HepG2 (cell line): ENCODE measurements around the gene TRIM31. TPM values are rescaled to one million over a fixed set of nuclear protein-coding genes. Genes with fewer than 3 reads are reported as not detected.

Experiments used
- ATAC-seq: fragments of 200-7000 bp; cut with Tn5 transposase; 3 replicates; pipeline ENCODE4 v1.9.1; 2020; ENCODE audit warnings: mild to moderate bottlenecking, moderate library complexity
- BruUV-seq: library from RNA; stranded (reverse); fragments of 400-500 nt; replicated peaks from 2 replicates; lab custom pipeline; 2021; lab: Mats Ljungman, UMichigan
- CTCF ChIA-PET: fragments of 300-600 bp; formaldehyde crosslinking; extraction: SDS; loops from one replicate; lab custom pipeline; 2021; ENCODE audit warnings: low total read pairs, inconsistent platforms, low intra/inter-chr PET ratio; lab: Yijun Ruan, JAX
- POLR2A ChIA-PET: fragments of 350-600 bp; sonication (Branson Sonifier 250); formaldehyde crosslinking; loops from one replicate; lab custom pipeline; 2020; ENCODE audit warnings: antibody characterized with exemption, inconsistent platforms; lab: Yijun Ruan, JAX
- DNase-seq: peaks from one replicate; pipeline ENCODE4 v3.0.0-alpha.2; 2015; ENCODE audit warnings: low spot score
- FAIRE-seq: peaks from 3 replicates; lab custom pipeline; 2011; peaks lifted over from hg19 to GRCh38; lab: Jason Lieb, UNC
- H2AFZ ChIP-seq: one replicate; pipeline ENCODE4 v1.6.1; 2011; ENCODE audit warnings: low read length, inconsistent platforms
- H3K27ac ChIP-seq: fragments of 300-600 bp; 3 replicates; pipeline ENCODE4 v1.8.0; 2011; ENCODE audit warnings: mixed run types, mild to moderate bottlenecking, mixed read lengths, low read length, inconsistent platforms; ENCODE audit not compliant: insufficient read depth; ENCODE audit errors: extremely low read length
- H3K27me3 ChIP-seq, 2 experiments: fragments of 200-600 bp in 1 of 2; 2 replicates in 1 of 2; 3 replicates in 1 of 2; pipeline versions ENCODE4 v1.6.0 to v1.8.0; 2011; ENCODE audit warnings: low read length in 2 of 2, mild to moderate bottlenecking in 2 of 2, moderate library complexity in 2 of 2, inconsistent platforms in 1 of 2; ENCODE audit not compliant: insufficient read depth in 2 of 2, control insufficient read depth in 1 of 2
- H3K36me3 ChIP-seq, 2 experiments: fragments of 200-600 bp in 1 of 2; replicated peaks in 1 of 2; 2 replicates in 1 of 2; 3 replicates in 1 of 2; pipeline versions ENCODE4 v1.5.1 to v1.8.0; 2011; ENCODE audit warnings: low read length in 2 of 2, inconsistent platforms in 1 of 2; ENCODE audit not compliant: insufficient read depth in 2 of 2, control insufficient read depth in 1 of 2
- H3K4me1 ChIP-seq: 2 replicates; pipeline ENCODE4 v1.5.1; 2012; ENCODE audit warnings: low read length, inconsistent platforms; ENCODE audit not compliant: insufficient read depth
- H3K4me2 ChIP-seq: 2 replicates; pipeline ENCODE4 v1.6.0; 2011; ENCODE audit warnings: low read depth, low read length, inconsistent platforms
- H3K4me3 ChIP-seq, 3 experiments: fragments of 200-600 bp in 1 of 3; sonication (generic), shearing (Covaris generic) in 1 of 3; replicated peaks in 1 of 3; 2 replicates each; pipeline ENCODE4 v1.5.1; 2011 to 2016; ENCODE audit warnings: low read length in 3 of 3, inconsistent platforms in 2 of 3, low read depth in 2 of 3, mild to moderate bottlenecking in 2 of 3, control low read depth in 1 of 3, mixed read lengths in 1 of 3; ENCODE audit not compliant: insufficient read depth in 1 of 3
- H3K79me2 ChIP-seq: one replicate; pipeline ENCODE4 v1.6.1; 2011; ENCODE audit warnings: low read length, inconsistent platforms; ENCODE audit not compliant: insufficient read depth
- H3K9ac ChIP-seq: 2 replicates; pipeline ENCODE4 v1.6.0; 2011; ENCODE audit warnings: mild to moderate bottlenecking, low read depth, low read length, inconsistent platforms; ENCODE audit not compliant: insufficient read depth
- H3K9me3 ChIP-seq: 2 replicates; pipeline ENCODE4 v1.5.1; 2012; ENCODE audit warnings: mild to moderate bottlenecking, low read length
- H4K20me1 ChIP-seq: 2 replicates; pipeline ENCODE4 v1.6.0; 2011; ENCODE audit warnings: inconsistent platforms, mild to moderate bottlenecking, low read length, moderate library complexity; ENCODE audit not compliant: insufficient read depth
- CREM ChIP-seq, 2 experiments: sonication (generic) in 1 of 2; formaldehyde crosslinking in 1 of 2; IDR thresholded peaks; 2 replicates each; pipeline versions ENCODE4 v1.4.0 to v1.6.1; 2016 to 2020; ENCODE audit warnings: antibody characterized with exemption in 1 of 2, mild to moderate bottlenecking in 1 of 2, missing genetic modification reagents in 1 of 2
- SAFB2 ChIP-seq: sonication (generic); formaldehyde crosslinking; IDR thresholded peaks from 2 replicates; pipeline ENCODE4 v1.5.1; 2020; ENCODE audit warnings: missing genetic modification reagents, low read depth, mild to moderate bottlenecking, borderline replicate concordance
- SOX13 ChIP-seq, 3 experiments: fragments of 450-650 bp in 1 of 3; sonication (generic) in 1 of 3; formaldehyde crosslinking in 1 of 3; IDR thresholded peaks in 2 of 3; conservative IDR thresholded peaks in 1 of 3; 2 replicates each; pipeline versions ENCODE4 v1.5.0 to v1.6.1; 2016 to 2020; ENCODE audit warnings: antibody characterized with exemption in 1 of 3, mild to moderate bottlenecking in 1 of 3, missing compliant biosample characterization in 1 of 3, missing genetic modification reagents in 1 of 3, moderate library complexity in 1 of 3
- SOX5 ChIP-seq: IDR thresholded peaks from 2 replicates; pipeline ENCODE4 v1.6.1; 2016; ENCODE audit warnings: borderline replicate concordance
- TEAD2 ChIP-seq: sonication (generic); formaldehyde crosslinking; IDR thresholded peaks from 2 replicates; pipeline ENCODE4 v1.9.0; 2021; ENCODE audit warnings: missing genetic modification reagents
- THYN1 ChIP-seq: sonication (generic); formaldehyde crosslinking; IDR thresholded peaks from 2 replicates; pipeline ENCODE4 v1.8.1; 2023; ENCODE audit warnings: low read depth, mild to moderate bottlenecking, moderate library complexity, missing genetic modification reagents, borderline replicate concordance
- ZBTB21 ChIP-seq: sonication (generic); formaldehyde crosslinking; IDR thresholded peaks from 2 replicates; pipeline ENCODE4 v1.4.0; 2020; ENCODE audit warnings: missing genetic modification reagents
- ZNF3 ChIP-seq: IDR thresholded peaks from 2 replicates; pipeline ENCODE4 v1.7.0; 2017; ENCODE audit warnings: inconsistent platforms
- ZNF317 ChIP-seq: sonication (generic); formaldehyde crosslinking; IDR thresholded peaks from 2 replicates; pipeline ENCODE4 v1.5.0; 2020; ENCODE audit warnings: mild to moderate bottlenecking, missing genetic modification reagents
- ZSCAN12 ChIP-seq: sonication (generic); formaldehyde crosslinking; IDR thresholded peaks from 2 replicates; pipeline ENCODE4 v1.9.0; 2021; ENCODE audit warnings: mild to moderate bottlenecking, missing genetic modification reagents
- WGBS: methylation state at CpG from one replicate; pipeline ENCODE4 v1.1.6; 2017; ENCODE audit warnings: low lambda C conversion rate; 5-methylcytosine and 5-hydroxymethylcytosine counted together
- in situ Hi-C: cut with HindIII; loops from 2 replicates; pipeline ENCODE4 v1.10.0; 2017; ENCODE audit warnings: low pct_unique_long_range_greater_than_20kb; ENCODE audit not compliant: extremely low pct_ligation_motif_present
- intact Hi-C: fragments of 100-400 bp; cut with micrococcal nuclease; formaldehyde crosslinking; loops from one replicate; pipeline ENCODE4 v1.10.0; 2022; ENCODE audit not compliant: unreplicated experiment
- polyA plus RNA-seq, 8 experiments: library from polyadenylated mRNA; depleted of rRNA in 3 of 8; stranded (reverse) in 7 of 8; unstranded in 1 of 8; fragments of >200 nt; fragmentation: Illumina TruSeq in 4 of 8; extraction: Trizol in 4 of 8; gene quantifications; 2 replicates each; pipeline versions ENCODE4 v1.2.1 to v1.2.3, GENCODE V29; 2011 to 2016; ENCODE audit warnings: low read depth in 4 of 8, missing spikeins in 1 of 8, mixed read lengths in 1 of 8; ENCODE audit not compliant: insufficient read depth in 1 of 8
- total RNA-seq, 5 experiments: library from RNA; depleted of rRNA; stranded (reverse); fragments of >200 nt; fragmentation: Illumina TruSeq; extraction: Trizol; gene quantifications; 2 replicates each; pipeline ENCODE4 v1.2.3, GENCODE V29; 2016; ENCODE audit warnings: low read depth in 1 of 5
- TF ChIP-seq, protein P1 (sequence below): sonication (generic); formaldehyde crosslinking; IDR thresholded peaks from 2 replicates; pipeline ENCODE4 v1.4.0; 2020; ENCODE audit warnings: missing genetic modification reagents, borderline replicate concordance
- TF ChIP-seq, protein P2 (sequence below): sonication (generic); formaldehyde crosslinking; IDR thresholded peaks from 2 replicates; pipeline ENCODE4 v1.4.0; 2020; ENCODE audit warnings: missing genetic modification reagents, mild to moderate bottlenecking, borderline replicate concordance
- TF ChIP-seq, protein P3 (sequence below): sonication (generic); formaldehyde crosslinking; IDR thresholded peaks from 2 replicates; pipeline ENCODE4 v1.8.1; 2023; ENCODE audit warnings: missing genetic modification reagents, inconsistent platforms, borderline replicate concordance

TRIM31 gene
- total and polyA plus RNA-seq, 2 of the 13 experiments (the other 11 are each of a cell fraction or from before 2014, with no cell fraction given), result 0.13 to 0.51 TPM

DNA sequence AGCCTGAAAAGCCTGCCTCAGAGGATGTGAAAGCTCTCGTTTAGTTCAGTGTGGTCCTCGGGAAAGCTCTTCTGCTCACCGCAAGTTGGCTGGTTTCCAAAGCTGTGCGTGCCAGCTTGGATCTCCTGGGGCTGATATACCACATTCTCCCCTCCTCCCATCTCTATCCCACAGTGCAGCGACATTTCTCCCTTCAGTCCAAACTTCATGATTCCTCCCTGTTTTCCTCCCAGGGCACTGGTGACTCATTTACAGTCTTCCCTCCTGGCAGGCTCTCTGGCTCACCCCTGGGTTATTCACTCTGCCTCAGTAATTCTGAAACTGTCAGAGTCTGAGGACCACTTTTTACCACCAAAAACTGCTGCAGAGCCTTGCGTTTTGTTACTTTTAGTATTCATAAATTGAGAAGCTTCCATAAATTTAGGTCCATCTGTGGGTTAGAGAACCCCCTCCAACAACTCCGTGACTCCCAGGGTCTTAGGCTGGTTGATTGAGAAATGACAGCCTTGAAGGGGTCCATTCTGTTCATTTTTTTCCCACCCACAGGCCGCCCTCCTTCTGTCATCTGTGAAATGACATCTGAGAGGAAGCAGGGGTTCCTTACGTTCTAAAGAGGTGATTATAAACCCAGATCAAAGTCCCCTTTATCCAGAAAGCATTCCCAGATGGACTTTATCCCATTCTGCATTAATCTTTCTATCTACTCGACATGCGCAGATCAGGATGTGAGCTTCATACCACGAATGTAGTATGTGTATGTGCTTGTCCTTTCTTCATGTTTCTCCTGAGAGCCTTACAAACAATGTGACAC, 42.0 kb upstream of the TRIM31 start:
- Histone ChIP-seq H2AFZ (no peak overlapping the region), H3K9ac (no peak overlapping the region), H3K4me3 (peak overlapping the region in 1 of 3 experiments; percentile 35; a peak in 1 of 6 replicates), H3K4me1 (peaks cover 70% of the 10 kb centered on the region), H3K9me3 (no peaks in the 10 kb centered on the region), H4K20me1 (no peaks in the 10 kb centered on the region), H3K4me2 (peak overlapping the region; percentile 57), H3K27me3 (no peaks in the 10 kb centered on the region), H3K79me2 (no peaks in the 10 kb centered on the region), H3K36me3 (no peaks in the 10 kb centered on the region), H3K27ac (peak overlapping the region; percentile 49)
- intact Hi-C loops, result no loop called here
- WGBS, result 11% methylated on average over 12 of the region's 12 CpGs
- BruUV-seq, result no TSS peak
- FAIRE-seq (peak; percentile 83), ATAC-seq (peak; percentile 95), DNase-seq (peak; percentile 82)
- CTCF ChIA-PET, result no interaction called here
- POLR2A ChIA-PET, result interaction anchor here (0.6 to 1.3 kb wide), 5 partner anchors 9 to 168 kb away, joined by 3 to 7 read pairs (median 5); partner anchors contain the start of gene TRIM40
- in situ Hi-C loops, result no loop called here
- TF ChIP-seq CREM (IDR thresholded peaks at IDR 0.05) (no peak), CREM (CRISPR knock-in tag; IDR thresholded peaks at IDR 0.05) (no peak), ZBTB21 (CRISPR knock-in tag) (no peak), THYN1 (CRISPR knock-in tag) (no peak), SOX5 (CRISPR knock-in tag) (0 out of 2 replicates have a peak, but pooled peaks have one; percentile 13), SOX13 (IDR thresholded peaks at IDR 0.05) (no peak), SOX13 (CRISPR knock-in tag; conservative IDR thresholded peaks at IDR 0.05 in 1 of 2, IDR thresholded peaks at IDR 0.05 in 1 of 2) (peak in 1 of 2 experiments; percentile 35; a peak in 1 of 4 replicates), ZNF317 (no peak), TEAD2 (CRISPR knock-in tag) (no peak), ZSCAN12 (CRISPR knock-in tag) (0 out of 2 replicates have a peak, but pooled peaks have one; percentile 63), SAFB2 (CRISPR knock-in tag) (no peak), ZNF3 (CRISPR knock-in tag) (0 out of 2 replicates have a peak, but pooled peaks have one; percentile 29)
- TF ChIP-seq, protein P1, sequence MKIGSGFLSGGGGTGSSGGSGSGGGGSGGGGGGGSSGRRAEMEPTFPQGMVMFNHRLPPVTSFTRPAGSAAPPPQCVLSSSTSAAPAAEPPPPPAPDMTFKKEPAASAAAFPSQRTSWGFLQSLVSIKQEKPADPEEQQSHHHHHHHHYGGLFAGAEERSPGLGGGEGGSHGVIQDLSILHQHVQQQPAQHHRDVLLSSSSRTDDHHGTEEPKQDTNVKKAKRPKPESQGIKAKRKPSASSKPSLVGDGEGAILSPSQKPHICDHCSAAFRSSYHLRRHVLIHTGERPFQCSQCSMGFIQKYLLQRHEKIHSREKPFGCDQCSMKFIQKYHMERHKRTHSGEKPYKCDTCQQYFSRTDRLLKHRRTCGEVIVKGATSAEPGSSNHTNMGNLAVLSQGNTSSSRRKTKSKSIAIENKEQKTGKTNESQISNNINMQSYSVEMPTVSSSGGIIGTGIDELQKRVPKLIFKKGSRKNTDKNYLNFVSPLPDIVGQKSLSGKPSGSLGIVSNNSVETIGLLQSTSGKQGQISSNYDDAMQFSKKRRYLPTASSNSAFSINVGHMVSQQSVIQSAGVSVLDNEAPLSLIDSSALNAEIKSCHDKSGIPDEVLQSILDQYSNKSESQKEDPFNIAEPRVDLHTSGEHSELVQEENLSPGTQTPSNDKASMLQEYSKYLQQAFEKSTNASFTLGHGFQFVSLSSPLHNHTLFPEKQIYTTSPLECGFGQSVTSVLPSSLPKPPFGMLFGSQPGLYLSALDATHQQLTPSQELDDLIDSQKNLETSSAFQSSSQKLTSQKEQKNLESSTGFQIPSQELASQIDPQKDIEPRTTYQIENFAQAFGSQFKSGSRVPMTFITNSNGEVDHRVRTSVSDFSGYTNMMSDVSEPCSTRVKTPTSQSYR (CRISPR knock-in tag), result peak; percentile 83
- TF ChIP-seq, protein P2, sequence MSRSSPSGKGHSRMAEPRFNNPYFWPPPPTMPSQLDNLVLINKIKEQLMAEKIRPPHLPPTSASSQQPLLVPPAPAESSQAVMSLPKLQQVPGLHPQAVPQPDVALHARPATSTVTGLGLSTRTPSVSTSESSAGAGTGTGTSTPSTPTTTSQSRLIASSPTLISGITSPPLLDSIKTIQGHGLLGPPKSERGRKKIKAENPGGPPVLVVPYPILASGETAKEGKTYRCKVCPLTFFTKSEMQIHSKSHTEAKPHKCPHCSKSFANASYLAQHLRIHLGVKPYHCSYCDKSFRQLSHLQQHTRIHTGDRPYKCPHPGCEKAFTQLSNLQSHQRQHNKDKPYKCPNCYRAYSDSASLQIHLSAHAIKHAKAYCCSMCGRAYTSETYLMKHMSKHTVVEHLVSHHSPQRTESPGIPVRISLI (CRISPR knock-in tag), result no peak
- TF ChIP-seq, protein P3, sequence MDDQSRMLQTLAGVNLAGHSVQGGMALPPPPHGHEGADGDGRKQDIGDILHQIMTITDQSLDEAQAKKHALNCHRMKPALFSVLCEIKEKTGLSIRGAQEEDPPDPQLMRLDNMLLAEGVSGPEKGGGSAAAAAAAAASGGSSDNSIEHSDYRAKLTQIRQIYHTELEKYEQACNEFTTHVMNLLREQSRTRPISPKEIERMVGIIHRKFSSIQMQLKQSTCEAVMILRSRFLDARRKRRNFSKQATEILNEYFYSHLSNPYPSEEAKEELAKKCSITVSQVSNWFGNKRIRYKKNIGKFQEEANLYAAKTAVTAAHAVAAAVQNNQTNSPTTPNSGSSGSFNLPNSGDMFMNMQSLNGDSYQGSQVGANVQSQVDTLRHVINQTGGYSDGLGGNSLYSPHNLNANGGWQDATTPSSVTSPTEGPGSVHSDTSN (CRISPR knock-in tag), result no peak
